NCI-H187 treated with DMSO at 0.1 percent for 48 hours (cell line): ENCODE measurements around the gene OSGEP.
"Not testable (repeated sequence)": the region's sequence is repeated elsewhere in the genome, so short reads cannot be mapped to it uniquely, and the experiment has no call there.

Source experiments
- DNase-seq: peaks from one replicate; lab custom pipeline; 2025; lab: John Stamatoyannopoulos, UW

Gene OSGEP

GRCh38 chr14:20469890-20470602, 15.4 kb upstream of the OSGEP start:
- DNase-seq, result peak; percentile 45

GRCh38 chr14:20469242-20469889, 14.8 kb upstream of the OSGEP start, which contains the start of gene PNP:
TSS of gene PNP (plus strand) at chr14:20469406. CDS start at chr14:20469525, 119 bp downstream.
- peak; percentile 67 for DNase-seq

GRCh38 chr14:20468764-20469241, 14.2 kb upstream of the OSGEP start:
- DNase-seq, result no peak

GRCh38 chr14:20461225-20462141, 6.9 kb upstream of the OSGEP start, which contains the start of gene PIP4P1:
TSS of gene PIP4P1 (minus strand) at chr14:20461434. CDS start at chr14:20461325, 109 bp downstream.
- peak; percentile 100 for DNase-seq

- no peak for DNase-seq
Measured at GRCh38 chr14:20460458-20461224, 6.0 kb upstream of the OSGEP start.

GRCh38 chr14:20458031-20458789, 3.6 kb upstream of the OSGEP start:
- DNase-seq, result no peak

- no peak for DNase-seq
Measured at GRCh38 chr14:20456971-20457370, 2.4 kb upstream of the OSGEP start.

- no peak for DNase-seq
Measured at GRCh38 chr14:20455355-20456300, 1.0 kb upstream of the OSGEP start.

GRCh38 chr14:20452831-20453230, 1.8 kb downstream of the OSGEP start:
- DNase-seq, result not testable (repeated sequence)

- no peak for DNase-seq
Measured at GRCh38 chr14:20446889-20447288, 7.7 kb downstream of the OSGEP start.

- DNase-seq, result not testable (repeated sequence)
Measured at GRCh38 chr14:20443650-20444049, 11.0 kb downstream of the OSGEP start.

GRCh38 chr14:20441461-20441860, 13.2 kb downstream of the OSGEP start:
- no peak for DNase-seq

- no peak for DNase-seq
Measured at GRCh38 chr14:20440882-20441281, 13.7 kb downstream of the OSGEP start.

- no peak for DNase-seq
Measured at GRCh38 chr14:20440465-20440864, 14.1 kb downstream of the OSGEP start.

GRCh38 chr14:20438664-20439063, 15.9 kb downstream of the OSGEP start:
- no peak for DNase-seq

GRCh38 chr14:20436363-20436755, 18.3 kb downstream of the OSGEP start:
- no peak for DNase-seq

GRCh38 chr14:20435582-20436362, 18.8 kb downstream of the OSGEP start, which contains the start of gene KLHL33:
TSS of gene KLHL33 (minus strand) at chr14:20436166. CDS start at chr14:20435811, 355 bp downstream.
- no peak for DNase-seq
